LHCN-M2 (cell line): Measurements from ENCODE around the gene ATG16L2. TPM values are rescaled to one million over a fixed set of nuclear protein-coding genes. Genes with fewer than 3 reads are reported as not detected.

ENCODE experiments used
- DNase-seq: peaks from one replicate; pipeline ENCODE4 v3.0.0-alpha.2; 2012; ENCODE audit warnings: low read depth
- polyA plus RNA-seq: library from polyadenylated mRNA; unstranded; fragments of >200 nt; gene quantifications from one replicate; pipeline ENCODE4 v1.2.1, GENCODE V29; 2012; ENCODE audit warnings: missing spikeins
- total RNA-seq: library from RNA; depleted of rRNA; stranded (reverse); fragments of >200 nt; gene quantifications from 2 replicates; pipeline ENCODE4 v1.2.3, GENCODE V29; 2014; rRNA removed

The ATG16L2 gene
- total RNA-seq, result 8.0 and 9.8 TPM in 2 replicates
- polyA plus RNA-seq, result 3.0 TPM

GRCh38 chr11:72814286-72815109, at the start of gene ATG16L2:
TSS of gene ATG16L2 (plus strand) at chr11:72814411. CDS start at chr11:72814446, 35 bp downstream.
- peak; percentile 76 for DNase-seq

- DNase-seq, result no peak
These were observed 49.7 kb upstream of the ATG16L2 start for GRCh38 chr11:72764503-72764902.

GRCh38 chr11:72766152-72766902, 47.9 kb upstream of the ATG16L2 start:
- DNase-seq, result no peak

GRCh38 chr11:72767203-72768062, 46.8 kb upstream of the ATG16L2 start:
- DNase-seq, result no peak

GRCh38 chr11:72768581-72768980, 45.6 kb upstream of the ATG16L2 start:
- no peak for DNase-seq

- DNase-seq, result no peak
These were observed 44.5 kb upstream of the ATG16L2 start for GRCh38 chr11:72769680-72770079.

- no peak for DNase-seq
These were observed 43.4 kb upstream of the ATG16L2 start for GRCh38 chr11:72770799-72771198.

- DNase-seq, result no peak
These were observed 42.7 kb upstream of the ATG16L2 start for GRCh38 chr11:72771507-72771906.

GRCh38 chr11:72772059-72772458, 42.2 kb upstream of the ATG16L2 start:
- no peak for DNase-seq

GRCh38 chr11:72773291-72773690, 40.9 kb upstream of the ATG16L2 start:
- peak; percentile 84 for DNase-seq

- no peak for DNase-seq
These were observed 40.5 kb upstream of the ATG16L2 start for GRCh38 chr11:72773696-72774095.

GRCh38 chr11:72774499-72774898, 39.7 kb upstream of the ATG16L2 start:
- DNase-seq, result no peak

GRCh38 chr11:72775288-72776110, 38.7 kb upstream of the ATG16L2 start:
- DNase-seq, result no peak

- no peak for DNase-seq
These were observed 37.9 kb upstream of the ATG16L2 start for GRCh38 chr11:72776117-72776843.

- DNase-seq, result no peak
These were observed 37.1 kb upstream of the ATG16L2 start for GRCh38 chr11:72776844-72777754.

GRCh38 chr11:72777755-72778278, 36.4 kb upstream of the ATG16L2 start:
- no peak for DNase-seq

GRCh38 chr11:72778535-72779494, 35.4 kb upstream of the ATG16L2 start:
- no peak for DNase-seq
